ENCODE measurements around the gene SESN3.

The SESN3 gene

DNA sequence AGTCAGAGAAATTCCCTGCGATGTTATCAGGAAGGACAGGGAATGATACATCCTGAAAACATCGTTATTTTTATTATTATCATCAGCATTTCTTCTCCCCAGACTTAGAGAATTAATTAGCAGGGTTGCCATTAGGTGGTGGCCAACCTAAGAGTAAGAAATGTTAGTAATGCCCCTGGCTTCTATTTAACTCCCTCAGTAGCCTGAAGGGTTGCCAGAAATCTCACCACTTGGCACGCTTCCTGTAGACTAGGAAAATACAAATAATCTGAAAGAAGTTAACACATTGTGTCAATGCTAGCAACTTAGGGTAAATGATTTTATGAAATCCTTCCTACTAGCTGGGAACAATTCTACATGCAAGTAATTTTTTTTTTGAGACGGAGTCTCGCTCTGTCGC is 95.8 kb downstream of the SESN3 start:
- Mint-ChIP-seq H3K27me3 (peaks cover 0 to 2% of the 10 kb centered on the region in 2 donors), H3K27ac (no peak overlapping the region), H3K4me3 (no peak overlapping the region), H3K4me1 (ENCODE audit: low read depth in 2 of 2) (peaks cover 0 to 4% of the 10 kb centered on the region in 2 donors), H3K9me3 (no peaks in the 10 kb centered on the region), H3K36me3 (ENCODE audit: insufficient read depth) (peaks cover under 1% of the 10 kb centered on the region)
- DNase-seq (no peak), ATAC-seq (replicated peaks) (no peak)

DNA sequence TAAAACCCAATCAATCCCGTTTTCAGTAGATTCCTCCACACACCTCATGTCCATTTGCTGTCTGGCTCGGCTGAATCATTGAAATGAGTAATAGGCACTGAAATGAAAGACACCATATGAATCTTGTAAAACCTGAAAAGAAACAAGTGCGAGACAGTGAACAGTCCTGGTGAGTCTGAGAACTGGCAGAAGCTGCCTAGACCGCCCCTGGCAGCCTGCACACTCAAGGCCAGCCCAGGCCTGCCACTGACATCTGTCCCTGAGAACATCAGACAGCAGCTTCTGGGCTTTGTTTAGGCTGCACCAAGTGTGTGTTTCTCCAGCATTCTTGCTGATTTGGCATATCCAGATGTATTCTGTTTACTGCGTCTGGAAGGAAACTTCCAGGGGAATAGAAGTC is 96.5 kb downstream of the SESN3 start:
- no peak for ATAC-seq (replicated peaks)
- no peak for DNase-seq
- Mint-ChIP-seq H3K27me3 (no peaks in the 10 kb centered on the region), H3K36me3 (ENCODE audit: insufficient read depth) (peaks cover 4% of the 10 kb centered on the region), H3K4me1 (ENCODE audit: low read depth in 2 of 2) (peaks cover 0 to 4% of the 10 kb centered on the region in 2 donors), H3K27ac (no peak overlapping the region), H3K9me3 (no peaks in the 10 kb centered on the region), H3K4me3 (no peak overlapping the region)

GRCh38 chr11:95132956-95133355 is 98.0 kb downstream of the SESN3 start:
- Mint-ChIP-seq H3K27me3 (no peaks in the 10 kb centered on the region), H3K4me1 (ENCODE audit: low read depth in 2 of 2) (peaks cover 0 to 4% of the 10 kb centered on the region in 2 donors), H3K4me3 (no peak overlapping the region), H3K27ac (peak overlapping the region in 1 of 2 donors; percentile 0), H3K9me3 (no peaks in the 10 kb centered on the region), H3K36me3 (ENCODE audit: insufficient read depth) (peaks cover 4% of the 10 kb centered on the region)
- ATAC-seq (replicated peaks): no peak
- no peak for DNase-seq

DNA sequence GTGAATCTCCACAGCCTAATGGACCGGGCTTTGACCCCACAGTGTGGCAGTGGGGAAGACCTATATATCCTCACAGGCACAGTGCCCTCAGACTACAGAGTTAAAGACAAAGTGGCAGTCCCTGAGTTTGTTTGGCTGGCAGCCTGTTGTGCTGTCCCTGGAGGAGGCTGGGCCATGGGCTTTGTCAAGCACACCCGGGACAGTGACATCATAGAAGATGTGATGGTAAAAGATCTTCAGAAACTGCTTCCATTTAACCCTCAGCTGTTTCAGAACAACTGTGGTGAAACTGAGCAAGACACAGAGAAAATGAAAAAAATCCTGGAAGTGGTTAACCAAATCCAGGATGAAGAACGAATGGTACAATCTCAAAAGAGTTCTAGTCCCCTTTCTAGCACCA is 102.4 kb downstream of the SESN3 start:
- DNase-seq (no peak), ATAC-seq (replicated peaks) (no peak)
- Mint-ChIP-seq H3K9me3 (no peaks in the 10 kb centered on the region), H3K4me1 (ENCODE audit: low read depth in 2 of 2) (peaks cover 0 to 4% of the 10 kb centered on the region in 2 donors), H3K4me3 (no peak overlapping the region), H3K27ac (no peak overlapping the region), H3K27me3 (no peaks in the 10 kb centered on the region), H3K36me3 (ENCODE audit: insufficient read depth) (peaks cover 4% of the 10 kb centered on the region)

- Mint-ChIP-seq H3K4me3 (no peak overlapping the region), H3K27ac (no peak overlapping the region), H3K4me1 (ENCODE audit: low read depth in 2 of 2) (peaks cover 5 to 13% of the 10 kb centered on the region in 2 donors), H3K9me3 (no peaks in the 10 kb centered on the region), H3K36me3 (ENCODE audit: insufficient read depth) (no peaks in the 10 kb centered on the region), H3K27me3 (no peaks in the 10 kb centered on the region)
- DNase-seq (no peak), ATAC-seq (replicated peaks) (no peak)
Measured at GRCh38 chr11:95123556-95123955, 107.4 kb downstream of the SESN3 start.

DNA sequence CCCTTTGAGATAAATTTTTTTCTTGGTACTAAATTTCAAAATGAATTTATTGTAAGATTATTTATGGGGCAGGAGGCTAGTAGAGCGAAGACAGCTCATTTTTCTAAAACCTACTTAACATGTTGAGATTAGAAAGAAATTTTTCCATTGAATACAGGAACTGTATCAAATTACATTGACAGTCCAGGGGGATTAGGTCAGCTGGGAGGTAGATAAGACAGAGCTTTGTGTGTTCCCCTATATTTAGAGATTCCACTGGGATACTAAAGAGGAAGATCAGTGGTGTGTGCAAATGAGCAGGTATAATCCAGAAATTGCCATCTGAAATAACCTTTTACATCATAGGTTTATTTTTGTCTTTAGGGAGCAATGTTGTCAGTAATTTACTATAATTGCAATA is 109.3 kb downstream of the SESN3 start:
- Mint-ChIP-seq H3K4me3 (no peak overlapping the region), H3K27me3 (no peaks in the 10 kb centered on the region), H3K36me3 (ENCODE audit: insufficient read depth) (no peaks in the 10 kb centered on the region), H3K27ac (peak overlapping the region in 1 of 2 donors; percentile 38), H3K4me1 (ENCODE audit: low read depth in 2 of 2) (peaks cover 5 to 23% of the 10 kb centered on the region in 2 donors), H3K9me3 (no peaks in the 10 kb centered on the region)
- DNase-seq (no peak), ATAC-seq (replicated peaks) (no peak)

GRCh38 chr11:95119361-95120060 is 111.5 kb downstream of the SESN3 start:
- no peak for DNase-seq
- H3K27me3 Mint-ChIP-seq: no peaks in the 10 kb centered on the region
- no peak for ATAC-seq (replicated peaks)
- peaks cover 5 to 23% of the 10 kb centered on the region in 2 donors for H3K4me1 Mint-ChIP-seq (ENCODE audit: low read depth in 2 of 2)
- H3K36me3 Mint-ChIP-seq (ENCODE audit: insufficient read depth): no peaks in the 10 kb centered on the region
- H3K27ac Mint-ChIP-seq: no peak overlapping the region
- no peaks in the 10 kb centered on the region for H3K9me3 Mint-ChIP-seq
- H3K4me3 Mint-ChIP-seq: no peak overlapping the region

GRCh38 chr11:95115597-95115996 is 115.4 kb downstream of the SESN3 start:
- Mint-ChIP-seq H3K4me1 (ENCODE audit: low read depth in 2 of 2) (peaks cover 16 to 28% of the 10 kb centered on the region in 2 donors), H3K4me3 (no peak overlapping the region), H3K36me3 (ENCODE audit: insufficient read depth) (no peaks in the 10 kb centered on the region), H3K27ac (no peak overlapping the region), H3K27me3 (no peaks in the 10 kb centered on the region), H3K9me3 (no peaks in the 10 kb centered on the region)
- no peak for DNase-seq
- ATAC-seq (replicated peaks): no peak

Measured in effector memory CD8-positive, alpha-beta T cell (primary cell).